ENCODE measurements around the gene RNF187. TPM values are rescaled to one million over a fixed set of nuclear protein-coding genes. Genes with fewer than 3 reads are reported as not detected.

RNF187 gene
- total and polyA plus RNA-seq, 10 of the 15 experiments (the other 5 are each of a cell fraction or from before 2014, with no cell fraction given) = 2.6 to 116 (median 29.5) TPM

- ChIA-PET POLR2A (no interaction called here), SMC1A (ENCODE audit: uncharacterized antibody, unreplicated experiment) (no interaction called here), RAD21 (ENCODE audit: unreplicated experiment) (no interaction called here), CTCF (no interaction called here)
- H2AFZ ChIP-seq (ENCODE audit: control insufficient read depth, low read depth, low read length) = no peak overlapping the region
- FAIRE-seq = no peak
- WGBS (ENCODE audit: insufficient coverage, insufficient replicate concordance, low lambda C conversion rate, missing lambda C conversion rate) = 0% methylated on average over 1 of the region's 1 CpG
- no peak overlapping the region for H3K4me3 ChIP-seq
- H3K9ac ChIP-seq (ENCODE audit: control insufficient read depth, insufficient read depth, low read length) = no peak overlapping the region
- no peak for TF ChIP-seq FOS (IDR thresholded peaks at IDR 0.05; ENCODE audit: borderline replicate concordance, extremely low read depth, insufficient read length)
- TF ChIP-seq FOXM1 (IDR thresholded peaks at IDR 0.05; ENCODE audit: low read depth, low read length) = no peak
- no peak for TF ChIP-seq STAT3 (IDR thresholded peaks at IDR 0.05; ENCODE audit: low read depth, low read length)
- no peak for TF ChIP-seq SIN3A (IDR thresholded peaks at IDR 0.05; ENCODE audit: low read depth, low read length)
- no peak for TF ChIP-seq SPI1 (IDR thresholded peaks at IDR 0.05; ENCODE audit: borderline replicate concordance, insufficient read depth, low read depth, low read length)
- TF ChIP-seq SUPT20H (IDR thresholded peaks at IDR 0.05; ENCODE audit: borderline replicate concordance, control insufficient read depth, low read depth, low read length) = no peak
- no peak for TF ChIP-seq BHLHE40 (IDR thresholded peaks at IDR 0.05; ENCODE audit: borderline replicate concordance in 1 of 2, low read depth in 2 of 2, low read length in 1 of 2)
- no peak for TF ChIP-seq CBX3 (IDR thresholded peaks at IDR 0.05; ENCODE audit: borderline replicate concordance, low read depth)
- TF ChIP-seq CBFB (IDR thresholded peaks at IDR 0.05; ENCODE audit: low read depth) = no peak
- TF ChIP-seq TCF7 (IDR thresholded peaks at IDR 0.05; ENCODE audit: borderline replicate concordance) = no peak
- no peak for TF ChIP-seq USF1 (IDR thresholded peaks at IDR 0.05; ENCODE audit: borderline replicate concordance, extremely low read length, insufficient read depth, low read depth, low read length)
- intact Hi-C loops (cut with micrococcal nuclease; ENCODE audit: unreplicated experiment) (no loop called here), in situ Hi-C loops (cut with MboI) (no loop called here)
- no peaks in the 10 kb centered on the region; a peak in 3 of 4 replicates for H3K27me3 ChIP-seq (replicated peaks in 1 of 2; ENCODE audit: control insufficient read depth in 2 of 2, insufficient read depth in 2 of 2, low read length in 1 of 2)
- no peaks in the 10 kb centered on the region for H3K79me2 ChIP-seq (ENCODE audit: control insufficient read depth, insufficient read depth, low read length)
- H3K36me3 ChIP-seq (ENCODE audit: control insufficient read depth in 2 of 2, insufficient read depth in 2 of 2, low read length in 1 of 2) = no peaks in the 10 kb centered on the region
- H4K20me1 ChIP-seq (ENCODE audit: control insufficient read depth, insufficient read depth) = no peaks in the 10 kb centered on the region
- BruUV-seq (replicated peaks) = no TSS peak
- no peak for ATAC-seq
- no peaks in the 10 kb centered on the region for H3K9me3 ChIP-seq (replicated peaks; ENCODE audit: control insufficient read depth, insufficient read depth, low read length)
- no peaks in the 10 kb centered on the region for H3K4me1 ChIP-seq (ENCODE audit: control insufficient read depth, insufficient read depth, low read length)
- H3K4me2 ChIP-seq (ENCODE audit: control insufficient read depth, insufficient read depth) = no peak overlapping the region
- no peak overlapping the region for H3K27ac ChIP-seq (ENCODE audit: control insufficient read depth, insufficient read depth)
- no peak for DNase-seq (ENCODE audit: low read depth, low spot score)
Observed at GRCh38 chr1:228438266-228438665, 48.9 kb upstream of the RNF187 start.
